Activated CD4-positive, alpha-beta T cell treated with anti-CD3 and anti-CD28 coated beads, Interleukin-2, Interleukin-4, amounts not matched to agents 100 ng/mL and 50 ng/mL, durations not matched to agents 16 hours and 8 hours (primary cell): ENCODE data around the gene SLC5A12.

Experiments
- DNase-seq: peaks from one replicate; pipeline ENCODE4 v3.0.0-alpha.2; 2020; ENCODE audit warnings: low spot score

Gene SLC5A12, protein sequence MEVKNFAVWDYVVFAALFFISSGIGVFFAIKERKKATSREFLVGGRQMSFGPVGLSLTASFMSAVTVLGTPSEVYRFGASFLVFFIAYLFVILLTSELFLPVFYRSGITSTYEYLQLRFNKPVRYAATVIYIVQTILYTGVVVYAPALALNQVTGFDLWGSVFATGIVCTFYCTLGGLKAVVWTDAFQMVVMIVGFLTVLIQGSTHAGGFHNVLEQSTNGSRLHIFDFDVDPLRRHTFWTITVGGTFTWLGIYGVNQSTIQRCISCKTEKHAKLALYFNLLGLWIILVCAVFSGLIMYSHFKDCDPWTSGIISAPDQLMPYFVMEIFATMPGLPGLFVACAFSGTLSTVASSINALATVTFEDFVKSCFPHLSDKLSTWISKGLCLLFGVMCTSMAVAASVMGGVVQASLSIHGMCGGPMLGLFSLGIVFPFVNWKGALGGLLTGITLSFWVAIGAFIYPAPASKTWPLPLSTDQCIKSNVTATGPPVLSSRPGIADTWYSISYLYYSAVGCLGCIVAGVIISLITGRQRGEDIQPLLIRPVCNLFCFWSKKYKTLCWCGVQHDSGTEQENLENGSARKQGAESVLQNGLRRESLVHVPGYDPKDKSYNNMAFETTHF

DNA sequence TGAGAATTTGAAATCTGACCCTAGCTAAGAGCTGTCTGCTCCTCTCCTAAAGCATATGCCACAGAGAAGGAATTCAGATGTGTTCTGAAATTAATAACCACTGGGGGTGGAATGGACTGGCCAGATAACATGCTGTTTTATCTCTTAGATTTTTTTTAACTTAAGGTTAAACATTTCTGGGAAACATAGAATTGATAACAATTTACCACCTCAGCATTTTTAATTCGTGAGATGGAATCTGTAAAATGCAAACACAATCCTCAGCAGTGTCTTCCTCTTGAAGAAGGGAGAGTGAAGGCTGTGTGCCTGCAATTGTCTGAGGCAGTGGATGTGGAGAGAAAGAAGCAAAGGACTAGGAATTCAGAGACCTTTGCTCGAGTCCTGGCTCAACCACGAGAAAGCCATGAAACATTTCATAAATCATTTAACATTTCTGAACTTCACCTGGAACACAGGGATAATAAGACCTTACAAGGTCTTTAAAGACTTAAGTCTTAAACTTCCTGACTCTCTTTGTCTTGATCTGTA is at the start of gene SLC5A12:
Gene SLC5A12, minus strand, starts transcription at position 113 of the 528 bp plus-strand sequence. CDS start 346 bp downstream, outside the sequence.
- no peak for DNase-seq

DNA sequence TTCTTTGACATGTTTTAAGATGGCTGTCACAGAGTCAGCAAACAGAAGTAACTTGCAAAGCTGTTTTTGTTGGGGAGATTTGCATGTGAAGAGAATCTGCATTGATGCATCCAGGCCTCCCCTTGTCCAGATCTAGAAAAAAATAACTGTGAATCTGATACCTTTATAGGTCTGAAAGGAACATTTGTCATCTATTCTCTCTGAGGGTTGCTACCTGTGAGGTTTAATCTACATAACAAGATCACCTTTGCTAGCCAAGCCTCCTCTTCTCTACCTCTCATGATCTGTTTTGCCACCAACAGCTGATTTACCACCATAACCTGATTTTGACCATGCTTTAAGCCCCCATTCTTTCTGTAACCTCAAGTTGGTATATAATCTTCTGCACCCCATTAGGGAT is 47.2 kb upstream of the SLC5A12 start:
- DNase-seq, result no peak

DNA sequence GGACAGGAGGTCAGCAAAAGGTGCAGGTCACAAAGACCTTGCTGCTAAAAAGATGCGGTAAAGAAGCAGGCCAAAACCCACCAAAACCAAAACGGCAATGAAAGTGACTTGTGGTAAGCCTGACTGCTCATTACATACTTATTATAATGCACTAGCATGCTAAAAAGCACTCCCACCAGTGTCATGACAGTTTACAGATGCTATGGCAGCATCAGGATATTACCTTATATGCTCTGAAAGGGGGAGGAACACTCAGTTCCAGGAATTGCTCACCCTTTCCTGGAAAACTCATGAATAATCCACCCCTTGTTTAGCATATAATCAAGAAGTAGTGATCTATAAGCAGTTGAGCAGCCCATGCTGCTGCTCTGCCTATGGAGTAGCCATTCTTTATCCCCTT is 45.2 kb upstream of the SLC5A12 start:
- DNase-seq, result no peak

DNA sequence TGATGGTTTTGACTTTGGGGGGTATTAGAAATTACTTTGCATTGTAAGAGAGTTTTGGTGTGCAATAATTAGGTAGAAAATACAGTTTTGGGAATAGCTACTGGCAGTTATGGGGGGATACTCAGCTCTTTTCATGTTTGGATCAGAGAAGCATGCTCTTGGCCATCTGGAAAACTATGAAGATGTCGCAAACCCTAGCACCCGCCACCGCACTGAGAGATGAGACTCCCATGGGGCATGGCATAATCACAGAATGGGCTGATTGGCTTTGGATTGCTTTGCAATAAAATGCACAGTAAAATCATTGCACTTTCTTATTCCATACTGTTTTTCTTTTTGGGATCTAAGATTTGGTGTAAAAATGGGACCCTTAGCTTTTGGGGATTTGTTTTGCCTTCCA is 43.5 kb upstream of the SLC5A12 start:
- no peak for DNase-seq

DNA sequence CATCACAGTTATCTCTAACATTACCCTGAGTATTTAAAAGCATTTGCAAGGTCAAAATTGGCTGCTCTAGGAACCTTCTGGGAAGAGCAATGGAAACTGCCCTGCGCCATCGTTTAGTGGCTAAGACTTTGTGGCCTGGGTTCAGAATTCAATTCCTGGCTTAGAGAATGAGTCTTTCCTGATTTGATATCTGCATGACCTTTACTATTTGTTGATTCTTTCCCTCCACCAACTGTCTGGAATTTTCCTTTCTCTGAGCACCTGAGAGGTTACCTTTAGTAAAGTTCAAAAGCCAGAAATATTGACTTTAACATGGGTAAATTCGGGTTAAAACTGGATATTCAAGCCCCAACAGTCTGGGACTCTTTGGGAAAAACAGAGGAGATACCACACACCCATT is 43.0 kb upstream of the SLC5A12 start:
- no peak for DNase-seq

DNA sequence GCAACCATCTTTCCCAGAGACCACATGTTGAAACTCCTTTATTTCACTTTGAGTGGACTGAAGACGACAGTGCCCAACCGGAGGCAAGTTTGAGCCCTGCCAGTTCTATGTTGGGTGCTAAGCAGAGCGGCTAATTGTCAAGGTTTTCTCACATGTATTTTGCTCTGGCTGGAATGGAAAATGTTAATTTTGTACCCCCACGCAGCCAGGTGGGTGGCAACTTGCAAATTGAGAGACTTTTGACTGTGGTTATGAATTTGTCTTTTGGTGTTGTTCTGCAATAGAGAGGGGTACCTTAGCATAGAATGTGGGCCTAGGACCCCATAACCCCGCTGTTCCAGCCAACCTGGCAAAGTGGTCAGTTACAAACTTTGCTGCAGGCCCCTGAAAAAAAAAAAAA is 42.5 kb upstream of the SLC5A12 start:
- DNase-seq, result no peak

DNA sequence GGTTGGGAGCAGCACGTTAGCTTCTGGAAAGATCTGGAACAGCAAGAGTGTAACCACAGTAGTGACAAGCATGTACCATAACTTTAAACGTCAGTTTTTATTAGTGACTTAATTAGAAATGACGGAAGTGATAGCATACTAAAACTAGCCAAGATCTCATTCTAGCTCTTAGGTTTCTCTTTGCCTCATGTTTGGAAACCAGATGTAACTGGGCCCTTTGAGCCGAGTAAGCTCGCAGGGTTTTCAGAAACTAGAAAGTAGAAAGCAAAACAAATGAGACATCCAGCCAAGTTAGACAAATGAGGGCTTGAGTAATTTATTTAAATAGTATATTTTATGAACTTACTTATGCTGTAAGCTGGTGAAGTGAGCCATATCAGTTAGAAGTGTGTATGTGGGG is 40.2 kb upstream of the SLC5A12 start:
- no peak for DNase-seq

DNA sequence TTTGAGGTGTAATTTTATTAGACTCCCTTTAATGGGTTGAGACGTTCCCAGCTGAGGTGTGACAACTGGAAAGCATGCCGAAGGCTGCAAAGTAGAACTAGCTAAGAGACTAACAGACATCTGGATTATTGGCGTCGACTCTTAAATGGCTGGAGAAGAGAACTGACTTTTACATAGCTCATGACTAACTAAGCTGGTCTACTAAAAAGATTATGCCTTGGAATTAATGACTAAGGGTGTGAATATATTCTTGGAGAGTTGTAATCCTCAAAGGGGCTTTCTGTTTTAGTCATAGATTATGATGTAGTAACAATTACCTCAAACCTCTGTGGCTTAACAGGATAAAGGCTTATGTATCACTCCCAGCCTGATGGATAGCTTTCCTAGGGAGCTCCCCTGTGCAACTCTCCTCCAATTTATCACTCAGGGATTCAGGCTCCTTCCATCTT is 39.5 kb upstream of the SLC5A12 start:
- no peak for DNase-seq

DNA sequence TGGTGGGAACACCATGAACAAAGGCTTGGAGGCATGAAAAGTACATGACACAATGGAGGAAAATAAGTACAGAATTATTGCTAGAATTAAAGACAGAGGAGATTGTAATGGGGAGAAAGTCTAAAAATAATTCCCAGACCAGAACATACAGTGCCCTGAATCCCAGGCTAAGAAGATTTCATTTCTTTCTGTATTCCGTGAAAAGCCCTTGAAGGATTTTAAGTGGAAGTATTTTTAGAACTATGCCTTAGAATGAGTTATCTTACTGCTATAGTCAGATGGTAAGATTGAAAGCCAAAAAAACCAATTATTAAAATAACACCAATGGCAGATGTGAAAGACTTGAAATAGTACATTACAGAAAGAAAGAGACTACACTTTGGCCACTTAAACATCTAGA is 36.1 kb upstream of the SLC5A12 start:
- DNase-seq, result no peak

DNA sequence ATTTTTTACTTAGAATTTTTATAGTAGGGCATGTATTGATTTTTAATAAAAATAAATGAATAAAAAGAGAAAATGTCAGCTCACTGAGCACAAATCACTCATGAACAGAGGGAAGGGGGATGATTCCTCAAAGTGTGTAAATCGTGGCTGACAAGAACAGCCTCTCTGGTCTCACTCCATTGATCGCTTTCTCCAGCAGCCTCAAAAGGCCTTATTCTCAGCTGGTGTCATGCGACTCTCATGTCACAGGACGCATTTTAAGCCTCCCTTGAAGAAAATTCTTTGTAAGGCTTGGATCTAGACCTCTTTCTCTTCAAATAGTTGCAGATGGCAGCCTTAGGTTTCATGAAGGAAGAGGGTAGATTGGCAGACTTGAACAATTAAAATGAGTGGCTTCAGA is 33.9 kb upstream of the SLC5A12 start:
- DNase-seq, result no peak

DNA sequence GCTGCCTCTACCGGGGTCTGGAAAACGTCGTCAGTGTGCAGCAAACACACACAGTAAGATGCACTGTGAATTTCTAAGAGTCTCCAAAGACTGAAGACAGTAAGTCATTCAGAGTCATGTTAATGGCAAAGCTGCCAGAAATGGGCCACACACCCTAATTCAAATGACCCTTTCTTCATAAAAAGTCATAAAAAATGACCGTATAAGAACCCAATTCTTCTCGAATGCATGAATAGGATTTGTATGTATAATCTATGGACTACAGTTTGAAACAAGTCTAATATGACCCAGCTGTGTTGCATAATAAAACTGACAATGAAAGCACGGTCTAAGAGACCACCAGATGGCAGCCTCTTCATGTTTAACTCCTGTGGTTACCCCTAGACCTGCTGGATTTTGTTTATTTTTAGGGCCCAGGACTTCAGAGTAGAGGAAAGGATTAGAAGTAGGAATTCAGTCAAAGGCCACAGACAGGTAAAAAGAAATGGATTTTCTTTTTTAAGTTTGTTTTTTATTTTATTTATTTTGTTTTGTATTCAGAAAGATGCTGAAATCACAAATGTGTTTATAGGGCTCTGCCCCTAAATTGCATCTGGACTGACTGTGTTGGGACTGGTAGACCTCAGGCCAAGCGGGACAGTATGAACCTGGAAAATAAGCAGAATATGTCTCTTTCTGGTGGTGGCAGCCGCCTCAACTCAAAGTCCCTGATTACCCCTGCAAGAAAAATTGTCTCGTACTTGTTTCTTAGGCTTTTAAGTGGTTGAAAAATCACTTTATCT is 32.1 kb upstream of the SLC5A12 start:
- DNase-seq, result peak; percentile 5

DNA sequence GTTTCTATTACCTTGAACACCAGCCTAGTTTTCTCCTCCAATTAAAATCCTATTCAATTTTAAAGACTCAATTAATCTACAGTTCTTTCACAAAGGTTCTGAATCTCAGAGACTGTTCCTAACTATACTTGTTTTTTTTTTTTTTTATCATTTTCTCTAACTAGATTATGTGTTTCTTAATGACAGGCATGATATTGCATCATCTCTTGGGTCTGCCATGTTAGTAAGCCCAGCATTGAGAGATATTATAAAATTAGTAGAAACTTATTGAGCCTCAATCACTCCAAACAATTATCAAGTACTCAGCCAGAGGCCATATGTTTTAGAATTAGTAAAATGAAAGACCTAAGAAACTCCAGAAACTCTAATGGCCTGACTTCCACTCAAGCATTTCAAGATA is 28.1 kb upstream of the SLC5A12 start:
- no peak for DNase-seq

DNA sequence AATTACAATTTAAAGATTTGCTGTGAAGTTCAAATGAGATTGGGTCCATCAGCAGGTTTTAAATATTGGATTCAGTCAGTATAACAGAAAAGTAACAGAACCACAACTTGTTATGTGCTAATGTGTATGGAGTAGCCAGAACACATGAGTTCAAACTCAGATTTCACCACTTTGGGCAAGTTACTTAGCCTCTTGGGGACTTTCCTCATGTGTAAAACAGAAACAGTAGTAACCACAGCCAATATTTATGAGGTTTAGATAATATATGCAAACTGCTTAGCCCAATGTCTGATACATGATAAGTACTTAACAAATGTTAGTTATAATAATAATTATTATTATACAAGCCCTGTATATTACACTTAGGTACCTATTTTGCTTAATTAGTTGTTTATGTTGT is 21.8 kb upstream of the SLC5A12 start:
- DNase-seq, result peak; percentile 1

DNA sequence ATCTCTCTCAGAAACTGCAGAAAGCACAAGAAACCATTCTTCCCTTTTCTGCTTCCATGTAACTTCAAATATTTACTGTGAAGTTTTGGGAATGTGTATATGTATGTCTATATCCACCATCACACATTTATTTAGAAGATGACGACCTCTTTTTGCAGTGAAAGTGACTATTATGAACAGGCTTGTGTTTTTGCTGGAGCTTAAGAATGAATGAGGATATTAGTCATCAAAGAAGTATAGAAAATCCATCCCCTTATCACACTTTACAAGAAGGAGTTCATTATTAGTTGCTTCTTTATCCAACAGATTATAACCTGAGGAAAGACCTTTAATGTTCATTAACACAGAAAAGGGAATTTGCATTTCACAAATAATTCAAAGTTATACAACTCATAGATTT is 21.1 kb upstream of the SLC5A12 start:
- DNase-seq, result no peak

DNA sequence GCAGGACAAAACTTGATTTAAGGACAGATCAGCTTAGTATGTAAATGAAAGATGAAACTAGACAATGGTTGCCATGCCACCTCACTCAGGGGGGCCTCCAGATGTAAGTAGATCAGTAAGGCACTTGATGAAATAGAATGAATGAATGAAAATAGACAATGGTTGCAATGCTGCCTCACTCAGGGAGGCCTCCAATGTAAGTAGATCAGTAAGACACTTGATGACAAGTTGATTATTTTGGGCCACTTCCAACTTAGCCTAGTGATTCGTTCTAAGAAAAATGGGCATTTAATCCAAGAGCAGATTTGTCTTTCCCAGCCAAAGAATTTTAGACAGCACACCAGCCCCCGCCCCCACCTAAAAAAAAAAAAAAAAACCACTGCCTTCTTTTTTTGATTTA is 19.2 kb upstream of the SLC5A12 start:
- DNase-seq, result no peak

DNA sequence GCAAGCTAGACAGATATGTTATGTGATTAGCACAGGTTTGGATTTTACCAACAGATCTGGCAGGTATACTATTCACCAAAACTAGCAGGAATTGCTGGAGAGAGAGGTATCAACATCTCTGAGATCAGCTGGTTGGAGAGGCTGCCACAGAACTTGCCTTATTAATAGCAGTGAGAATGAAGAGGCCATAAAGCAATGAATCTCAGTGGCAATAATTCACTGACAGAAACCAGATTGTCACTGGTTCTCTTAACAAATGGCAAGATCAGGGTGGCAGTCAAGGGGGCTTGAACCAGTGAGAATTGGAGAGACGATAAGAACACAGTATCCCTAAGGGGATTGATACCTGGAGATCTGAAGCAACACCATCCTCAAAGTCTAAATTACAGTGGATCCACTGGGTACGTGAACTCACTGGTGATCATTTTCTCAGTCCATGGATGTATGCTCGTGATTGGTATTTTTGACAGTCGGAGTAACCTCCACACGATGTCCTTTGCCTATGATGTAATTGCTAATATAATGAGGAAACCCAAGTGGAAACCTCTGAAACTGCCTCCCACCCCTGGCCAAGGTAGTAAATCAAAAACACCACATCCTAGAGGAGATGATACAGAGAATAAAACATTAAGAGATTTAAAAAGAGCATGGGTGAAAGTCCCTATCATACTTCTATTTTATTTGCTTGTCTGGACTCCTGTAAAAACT is 17.7 kb upstream of the SLC5A12 start:
- no peak for DNase-seq

DNA sequence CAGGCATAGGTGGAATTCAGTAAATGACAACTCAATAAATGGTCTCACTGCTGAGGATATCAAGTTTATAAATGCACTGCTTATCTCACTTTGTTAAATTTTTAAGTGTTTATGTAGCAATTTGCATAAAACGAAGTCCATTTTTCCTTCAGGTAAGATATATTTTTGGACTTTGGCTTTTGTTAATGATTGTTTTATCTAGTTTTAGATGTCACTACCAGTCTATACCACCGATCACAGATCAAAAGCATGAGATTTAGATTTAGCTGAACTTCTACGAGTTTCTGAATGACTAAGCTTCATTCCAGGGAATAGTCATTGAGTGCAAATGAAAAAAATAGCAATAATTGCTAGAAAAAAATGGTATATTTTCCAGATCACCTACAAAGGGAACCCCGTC is 12.8 kb upstream of the SLC5A12 start:
- DNase-seq, result no peak

DNA sequence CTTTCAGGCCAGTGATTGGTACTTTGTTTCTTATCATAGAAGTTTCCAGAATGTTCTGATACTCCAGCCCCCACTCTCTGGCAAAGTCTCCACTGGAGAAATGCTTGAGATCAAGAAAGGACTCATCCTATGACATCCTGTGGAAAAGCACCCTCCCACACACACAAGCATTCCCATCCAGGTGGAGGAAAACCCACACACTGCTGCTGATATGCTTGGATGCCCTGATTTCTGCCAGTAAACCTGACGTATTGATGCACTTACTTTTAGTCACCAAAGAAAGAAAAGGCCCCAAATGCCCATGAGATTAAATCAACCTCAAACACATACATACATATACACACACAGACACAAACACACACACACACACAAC is 9.2 kb upstream of the SLC5A12 start:
- DNase-seq, result no peak

DNA sequence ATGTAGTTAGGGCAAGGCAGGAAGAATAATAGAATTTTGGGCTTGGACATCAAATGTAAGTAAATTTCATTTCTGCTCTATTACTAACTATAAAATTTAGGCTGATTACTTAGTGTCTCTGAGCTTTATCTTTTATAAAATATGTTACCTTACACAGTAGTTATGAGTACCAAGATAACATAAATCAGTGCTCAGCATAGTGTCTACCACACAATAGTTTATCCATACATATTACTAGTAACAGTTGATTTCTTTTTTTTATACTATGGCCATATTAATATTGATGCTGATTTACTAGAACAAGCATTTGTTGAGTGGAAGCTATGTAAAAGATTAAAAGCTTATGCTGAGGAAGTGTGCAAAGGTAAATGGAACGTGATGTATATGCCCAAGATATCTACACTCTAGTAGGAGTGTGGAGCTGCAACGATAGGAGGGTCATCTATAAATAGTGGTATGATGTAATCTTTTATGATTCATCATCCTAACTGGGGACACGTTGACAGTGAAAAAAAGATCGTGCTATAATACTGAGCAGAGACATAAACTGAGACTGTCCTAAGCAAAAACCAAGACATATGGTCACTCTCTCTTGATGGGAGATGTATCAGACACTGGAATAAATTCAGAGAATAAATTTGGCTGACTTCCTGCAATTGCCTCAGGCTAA is 8.7 kb upstream of the SLC5A12 start:
- no peak for DNase-seq

DNA sequence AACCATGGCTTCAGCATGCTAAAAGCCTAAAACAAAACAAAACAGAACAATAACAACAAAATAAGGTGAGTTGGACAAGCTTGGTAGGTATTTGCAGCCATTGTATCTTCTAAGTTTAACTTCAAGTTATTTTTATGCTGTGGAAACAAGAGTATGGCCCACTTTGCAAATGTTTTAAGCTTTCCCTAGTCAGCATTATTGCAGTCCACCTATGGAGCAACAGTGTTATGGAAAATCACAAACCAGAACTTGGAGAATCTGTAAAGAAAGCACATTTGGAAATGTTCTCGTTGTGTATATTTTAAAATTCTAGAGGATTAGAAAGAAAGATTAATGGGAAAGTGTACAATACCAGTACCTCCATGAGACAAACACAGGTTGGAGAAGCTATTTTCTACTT is 7.4 kb upstream of the SLC5A12 start:
- no peak for DNase-seq

DNA sequence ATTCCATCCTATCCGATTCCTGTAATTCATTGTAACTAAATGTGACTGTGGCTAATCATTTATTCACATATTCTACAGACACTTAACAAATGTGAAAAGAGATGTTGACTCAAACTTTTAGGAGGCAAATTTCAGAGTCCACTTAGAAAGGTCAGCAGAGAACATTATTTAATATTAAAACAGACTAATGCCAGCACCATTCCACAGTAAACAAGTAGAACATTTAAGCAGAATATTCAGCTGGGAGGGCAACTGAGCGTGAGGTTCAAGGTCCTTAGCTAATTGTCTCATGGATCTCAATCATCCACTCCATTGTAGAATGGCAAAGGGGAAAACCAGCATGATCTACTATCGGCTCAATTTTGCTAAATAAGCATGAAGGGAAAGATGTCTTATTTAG is 5.1 kb upstream of the SLC5A12 start:
- no peak for DNase-seq

DNA sequence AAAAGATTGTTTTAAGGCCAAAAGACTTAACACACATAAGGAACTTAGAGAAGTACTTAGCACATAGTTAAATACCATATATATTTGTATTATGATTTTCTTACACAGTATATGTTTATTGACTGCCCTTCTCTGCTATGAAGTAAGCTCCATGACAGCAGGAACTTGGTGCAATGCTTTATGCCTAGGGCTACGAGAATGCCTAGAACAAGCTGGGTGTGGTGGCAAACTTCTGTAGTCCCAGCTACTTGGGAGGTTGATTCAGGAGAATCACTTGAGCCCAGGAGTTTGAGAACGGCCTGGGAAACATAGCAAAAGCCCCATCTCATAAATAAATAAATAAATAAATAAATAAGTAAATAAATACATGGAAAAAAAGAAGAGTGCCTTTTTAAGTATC is 1.9 kb downstream of the SLC5A12 start:
- no peak for DNase-seq
